NCI-H460 (cell line): ENCODE results near the gene CNTFR. TPM values are rescaled to one million over a fixed set of nuclear protein-coding genes. Genes with fewer than 3 reads are reported as not detected.
A peak's percentile ranks its signal among the peaks of the same experiment; 100 is the strongest.

Experiments
- DNase-seq: peaks from one replicate; pipeline ENCODE4 v3.0.0-alpha.2; 2016; ENCODE audit warnings: low read depth; ENCODE audit errors: extremely low read depth
- total RNA-seq: library from RNA; depleted of rRNA; stranded (reverse); fragments of >200 nt; shearing (Covaris generic); gene quantifications from 2 replicates; pipeline ENCODE4 v1.2.3, GENCODE V29; 2014

CNTFR gene
- total RNA-seq, 1 experiment from 2014 or later, result not detected

DNA sequence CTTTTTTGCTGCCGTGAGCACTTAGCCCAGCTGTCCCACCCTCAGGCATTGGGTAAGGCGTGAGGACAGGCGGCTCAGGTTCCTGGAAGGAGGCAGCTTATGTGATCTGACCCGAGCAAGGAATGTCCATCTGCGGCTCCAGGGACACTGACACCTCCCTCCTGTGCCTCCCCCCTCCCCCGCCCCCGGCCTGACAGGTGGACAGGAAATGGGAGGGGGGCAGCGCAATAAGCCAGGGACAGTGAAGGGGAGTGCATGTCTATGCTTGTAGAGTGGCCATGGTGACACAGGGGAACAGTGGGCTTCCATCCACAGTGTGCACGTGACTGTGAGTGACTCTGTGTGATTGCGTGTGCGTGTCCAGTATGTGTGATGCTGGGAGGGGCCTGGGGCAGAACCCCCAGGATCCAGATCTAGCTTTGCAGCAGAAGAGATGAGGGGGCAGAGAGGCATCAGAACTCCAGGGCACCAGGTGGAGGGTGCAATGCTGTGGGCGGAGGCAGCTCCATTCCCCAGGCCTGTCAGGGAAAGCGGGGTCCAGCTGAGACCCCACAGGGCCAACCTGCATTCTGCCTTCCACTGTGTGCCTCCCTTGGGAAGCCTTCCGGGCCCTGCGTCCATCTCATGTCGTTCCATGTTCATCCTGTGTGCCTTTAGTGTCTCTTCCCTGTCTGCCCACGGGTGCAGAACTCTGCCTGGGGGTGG lies 30.5 kb downstream of the CNTFR start:
- DNase-seq, result no peak

DNA sequence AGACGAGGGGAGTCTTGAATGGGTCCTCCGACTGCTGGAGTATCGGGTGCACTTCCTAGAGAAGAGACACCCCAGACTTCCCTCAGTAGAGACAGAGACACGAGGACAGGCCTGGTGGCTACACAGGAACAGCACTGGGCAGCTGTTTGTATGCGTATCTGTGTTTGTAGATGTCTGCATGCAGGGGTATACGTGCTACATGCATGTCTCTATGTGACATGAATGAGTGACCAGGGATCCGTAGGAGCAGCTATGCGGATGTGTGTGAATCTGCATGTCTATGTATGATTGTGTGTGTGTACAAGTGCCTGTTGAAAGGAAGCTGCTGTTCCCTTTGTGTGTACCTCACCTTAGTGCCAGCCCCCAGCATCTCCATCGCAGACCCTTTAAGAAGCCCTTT lies 31.2 kb downstream of the CNTFR start:
- DNase-seq, result no peak

DNA sequence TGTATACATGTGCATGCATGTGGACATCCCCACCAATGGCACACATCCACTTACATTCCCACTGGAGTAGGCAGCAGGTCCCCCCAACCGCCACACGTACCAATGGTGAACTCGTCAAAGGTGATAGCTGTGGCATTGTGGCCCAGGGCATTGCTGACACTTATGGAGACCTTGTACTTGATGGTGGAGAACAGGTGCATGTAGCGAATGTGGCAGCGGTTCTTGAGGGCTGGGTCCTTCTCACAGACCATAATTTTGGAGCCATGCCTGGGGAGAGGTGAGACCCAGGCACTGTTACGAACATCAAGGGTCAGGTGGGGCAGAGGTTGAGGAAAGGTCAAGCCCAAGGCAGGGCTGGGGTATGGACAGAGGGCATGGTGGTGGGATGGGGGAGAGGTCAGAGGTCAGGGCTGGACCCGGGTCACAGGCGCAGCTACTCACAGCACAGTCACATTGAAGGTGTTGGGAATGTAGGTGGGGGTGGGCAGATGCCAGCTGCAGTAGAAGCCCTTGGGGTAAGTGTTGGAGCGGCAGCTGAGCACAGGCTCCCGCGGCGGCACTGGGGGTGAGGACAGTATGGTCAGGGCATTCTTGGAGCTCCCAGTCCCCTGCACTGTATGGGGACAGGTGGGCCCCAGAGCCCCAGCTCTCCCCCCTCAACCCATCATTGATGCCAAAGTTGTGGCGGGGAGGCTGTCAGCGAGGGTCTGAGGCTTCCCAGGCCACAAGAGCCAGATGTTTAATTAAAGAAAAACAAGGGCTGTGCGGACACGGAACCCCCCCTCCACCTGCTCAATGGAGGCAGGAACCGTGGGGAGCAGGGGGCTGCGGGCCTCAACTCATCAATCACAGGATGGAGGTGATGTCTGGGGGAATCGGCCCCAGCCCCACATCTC lies 31.9 kb downstream of the CNTFR start:
- DNase-seq, result no peak

DNA sequence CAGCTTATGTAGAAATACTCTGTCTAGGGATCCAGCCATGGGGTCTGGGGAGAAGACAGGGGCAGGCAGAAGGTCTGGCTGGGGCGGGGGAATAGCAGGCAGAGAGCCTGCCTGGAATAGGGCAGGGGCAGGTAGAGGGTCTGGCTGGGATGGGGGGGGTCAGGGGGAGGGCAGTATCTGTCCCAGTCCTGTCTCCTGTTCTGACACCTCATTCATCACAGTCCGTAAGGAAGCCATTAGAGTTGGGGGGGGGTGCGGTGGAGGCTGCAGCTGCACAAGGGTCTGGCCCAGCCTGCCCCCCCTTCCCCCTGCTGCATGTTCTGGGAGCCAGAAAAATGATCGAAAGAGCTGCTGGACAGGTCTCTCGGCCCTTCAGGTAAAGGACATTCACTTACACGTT lies 32.6 kb downstream of the CNTFR start:
- no peak for DNase-seq

DNA sequence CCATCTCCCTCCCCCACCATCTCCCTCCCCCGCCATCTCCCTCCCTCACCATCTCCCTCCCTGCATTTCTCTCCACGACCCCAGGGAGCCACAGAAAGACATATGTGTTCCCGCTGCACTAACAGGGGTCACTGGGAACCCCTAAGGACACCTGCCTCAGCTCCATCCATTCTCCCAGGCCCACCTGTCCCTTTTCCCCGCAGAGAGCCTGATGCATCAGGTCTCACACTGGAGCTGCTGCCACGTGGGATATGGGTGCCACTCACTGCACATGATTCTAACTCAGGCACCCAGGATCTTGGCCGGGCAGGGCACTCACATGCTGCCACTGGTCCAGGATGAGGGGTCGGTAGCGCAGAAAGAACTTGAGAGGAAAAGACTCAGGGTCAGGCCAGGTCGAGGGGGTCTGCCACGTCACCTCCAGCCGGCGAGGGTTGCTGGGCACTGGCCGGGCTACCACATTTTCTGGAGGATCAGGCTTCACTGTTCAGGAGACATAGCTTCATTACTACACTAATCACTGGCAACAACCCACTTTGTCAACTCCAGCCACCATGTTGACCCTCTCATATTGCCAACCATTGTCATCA lies 33.5 kb downstream of the CNTFR start:
- DNase-seq, result no peak

DNA sequence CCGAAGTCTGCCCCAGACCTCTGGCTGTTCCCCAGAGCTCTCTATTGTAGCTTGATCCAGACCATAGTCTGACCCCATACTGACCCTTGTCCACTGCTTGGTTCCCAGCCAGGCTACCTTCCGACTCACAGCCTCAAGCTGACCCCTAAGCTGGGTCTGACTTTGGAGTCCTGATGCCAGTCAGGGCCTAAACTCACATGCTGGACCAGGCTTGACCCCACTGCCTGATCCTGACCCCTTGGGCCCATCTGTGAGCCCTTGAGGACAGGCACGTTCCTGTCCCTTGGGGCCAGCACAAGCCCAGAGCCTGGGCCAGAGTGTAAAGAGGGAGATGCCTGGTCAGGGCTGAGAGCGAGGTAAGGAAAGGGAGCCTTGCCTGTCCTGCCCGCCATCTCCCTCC lies 34.0 kb downstream of the CNTFR start:
- no peak for DNase-seq

DNA sequence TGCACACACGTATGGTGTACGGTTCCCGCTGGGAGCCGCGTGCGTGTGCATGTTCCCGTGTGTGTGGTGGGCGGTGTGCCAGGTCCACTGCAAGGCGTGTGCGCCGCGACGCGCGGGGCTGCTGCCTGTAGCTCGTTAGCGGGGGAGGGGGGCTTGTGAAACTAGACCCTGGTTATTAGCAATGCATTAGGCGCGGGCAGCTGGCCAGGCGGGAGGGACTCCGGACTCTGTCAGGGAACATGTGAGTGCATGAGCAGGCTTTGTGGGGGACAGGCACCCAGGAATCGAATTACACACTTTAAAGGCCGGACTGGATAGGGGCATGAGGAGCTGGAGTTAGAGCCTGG lies 34.5 kb downstream of the CNTFR start:
- no peak for DNase-seq

DNA sequence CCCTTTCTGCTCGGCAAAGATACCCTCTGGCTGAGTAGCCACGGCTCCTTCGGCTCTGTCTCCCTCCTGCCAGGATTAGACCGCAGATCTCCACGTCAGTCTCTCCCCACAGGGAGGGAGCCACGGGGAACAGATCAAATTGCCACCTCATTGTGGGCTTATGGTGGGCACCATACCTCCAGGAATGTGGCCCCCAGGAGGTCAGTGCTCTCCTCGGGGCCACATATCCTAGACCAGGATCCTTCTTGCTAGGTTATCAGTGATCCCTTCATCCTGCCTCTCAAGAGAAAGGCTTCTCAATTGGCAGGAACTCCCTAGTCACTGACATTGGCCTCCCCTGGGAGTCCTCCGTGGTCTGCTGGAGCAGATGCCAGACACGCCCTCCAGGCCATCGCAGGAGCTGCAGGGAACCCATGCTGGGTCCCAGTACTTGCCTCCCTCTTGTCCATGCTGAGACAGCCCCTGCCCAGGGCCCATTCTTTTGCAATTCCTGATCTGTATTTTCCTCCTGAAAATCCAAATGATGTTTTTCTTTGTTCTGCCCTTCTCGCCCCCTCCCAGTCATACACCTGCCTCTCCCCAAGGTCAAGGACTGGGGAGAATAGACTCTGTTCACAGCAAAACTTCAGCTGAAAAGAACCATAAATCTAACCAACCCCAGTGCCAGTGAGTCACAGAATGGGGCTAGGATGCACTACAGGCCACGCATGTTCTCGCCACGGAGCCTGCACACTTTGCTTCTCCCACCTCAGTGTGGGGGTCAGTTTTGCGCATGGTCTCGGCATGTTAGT lies 35.1 kb downstream of the CNTFR start:
- no peak for DNase-seq

DNA sequence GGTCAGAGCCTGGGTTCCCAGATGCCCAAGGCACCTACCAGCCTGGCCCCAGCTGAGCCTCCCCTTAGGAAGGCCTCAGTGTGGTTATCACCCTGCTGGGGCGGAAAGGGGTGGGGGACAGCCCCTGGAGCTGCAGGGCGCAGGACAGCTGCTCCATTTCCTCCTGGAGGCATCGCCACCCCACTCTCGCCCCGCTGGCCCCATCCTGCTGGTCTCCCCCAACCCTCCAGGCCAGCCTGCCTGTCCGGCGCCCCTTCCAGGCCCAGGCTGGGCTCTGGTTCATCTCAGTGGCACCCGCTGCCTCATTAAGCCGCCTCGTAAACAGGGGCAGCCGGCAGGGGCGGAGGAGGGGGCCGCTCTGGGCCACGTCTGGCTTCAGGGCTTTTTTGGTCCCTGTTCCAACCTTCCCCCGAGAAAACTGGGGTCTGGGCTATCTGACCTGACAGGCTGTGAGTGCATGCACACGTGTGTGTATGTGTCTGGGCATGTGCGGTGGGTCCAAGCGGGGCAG lies 36.0 kb downstream of the CNTFR start:
- DNase-seq, result no peak

DNA sequence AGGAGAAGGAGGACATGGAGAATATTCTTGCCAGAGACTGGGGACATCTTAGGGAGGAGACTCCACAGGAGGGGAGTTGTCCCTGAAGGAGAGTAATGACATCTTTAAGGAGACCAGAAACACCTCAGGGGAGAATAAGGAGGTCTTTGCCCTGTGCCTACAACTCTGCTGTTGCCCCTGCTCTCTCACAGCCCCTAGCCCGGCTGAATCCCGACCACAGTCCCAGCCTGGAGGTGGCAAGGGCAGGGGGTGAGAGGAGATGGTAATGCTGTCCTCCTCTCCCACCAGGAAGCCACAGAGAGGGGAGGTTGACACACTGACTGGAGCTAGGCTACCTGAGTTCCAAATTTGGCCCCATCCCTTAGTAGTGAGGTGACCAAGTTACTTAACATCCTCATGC lies 36.5 kb downstream of the CNTFR start:
- DNase-seq, result no peak

DNA sequence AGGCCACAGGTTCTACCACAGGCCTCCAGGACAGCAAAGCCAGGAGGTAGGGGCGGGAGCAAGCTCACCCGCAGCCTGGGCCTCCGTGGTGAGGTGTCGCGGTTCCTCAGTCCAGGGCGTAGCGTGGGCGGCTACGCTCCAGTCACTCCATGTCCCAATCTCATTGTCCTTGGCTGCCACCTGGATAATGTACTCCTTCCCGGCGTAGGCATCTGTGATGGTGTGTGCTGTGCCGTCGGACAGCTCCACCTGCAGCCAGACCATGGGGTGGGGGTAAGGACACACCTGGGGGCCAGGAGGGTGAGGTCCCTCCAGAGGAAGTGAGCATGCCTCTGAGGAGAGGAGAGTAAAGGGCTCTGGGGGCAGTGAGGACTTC lies 36.9 kb downstream of the CNTFR start:
- DNase-seq, result no peak

DNA sequence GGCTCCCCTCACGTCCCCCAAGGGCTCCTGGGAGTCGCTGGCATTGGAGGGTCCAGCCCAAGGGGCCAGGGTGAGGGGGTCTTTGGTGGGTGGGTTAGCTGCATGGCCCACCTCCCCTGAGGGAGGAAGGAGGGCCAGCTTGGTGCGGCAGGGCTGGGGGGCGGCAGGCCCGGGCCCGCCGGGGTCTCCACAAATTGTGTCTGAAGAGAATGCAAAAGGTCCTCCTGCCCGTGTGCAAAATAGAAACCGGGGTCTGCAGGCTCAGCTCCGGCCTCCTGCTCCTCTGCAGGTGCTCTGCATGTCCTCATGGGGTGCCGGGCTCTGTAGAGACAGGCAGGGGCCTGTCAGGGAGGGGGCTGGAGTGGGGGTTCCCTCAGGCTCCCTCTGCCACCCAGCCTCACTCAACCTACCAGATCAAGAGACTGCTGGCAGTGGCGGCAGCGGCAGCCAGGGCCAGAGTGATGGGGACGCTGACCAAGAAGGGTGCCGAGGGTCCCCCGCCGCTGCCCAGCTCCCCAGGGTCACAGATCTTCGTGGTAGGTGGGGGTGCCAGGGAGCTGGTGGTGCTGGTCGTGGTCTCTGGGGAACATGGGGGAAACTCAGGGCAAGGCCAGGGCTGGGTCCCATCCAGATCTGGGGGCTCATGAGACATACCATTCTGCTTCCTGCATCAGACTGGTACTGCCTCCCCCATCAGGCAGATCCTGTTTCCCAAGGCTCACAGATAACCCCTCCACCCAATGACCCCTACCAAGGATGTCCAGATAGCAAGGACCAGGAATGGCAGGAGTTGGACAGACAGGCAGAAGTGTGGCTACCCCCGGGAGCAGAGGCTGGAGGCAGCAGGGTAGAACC lies 37.5 kb downstream of the CNTFR start:
- DNase-seq, result no peak

DNA sequence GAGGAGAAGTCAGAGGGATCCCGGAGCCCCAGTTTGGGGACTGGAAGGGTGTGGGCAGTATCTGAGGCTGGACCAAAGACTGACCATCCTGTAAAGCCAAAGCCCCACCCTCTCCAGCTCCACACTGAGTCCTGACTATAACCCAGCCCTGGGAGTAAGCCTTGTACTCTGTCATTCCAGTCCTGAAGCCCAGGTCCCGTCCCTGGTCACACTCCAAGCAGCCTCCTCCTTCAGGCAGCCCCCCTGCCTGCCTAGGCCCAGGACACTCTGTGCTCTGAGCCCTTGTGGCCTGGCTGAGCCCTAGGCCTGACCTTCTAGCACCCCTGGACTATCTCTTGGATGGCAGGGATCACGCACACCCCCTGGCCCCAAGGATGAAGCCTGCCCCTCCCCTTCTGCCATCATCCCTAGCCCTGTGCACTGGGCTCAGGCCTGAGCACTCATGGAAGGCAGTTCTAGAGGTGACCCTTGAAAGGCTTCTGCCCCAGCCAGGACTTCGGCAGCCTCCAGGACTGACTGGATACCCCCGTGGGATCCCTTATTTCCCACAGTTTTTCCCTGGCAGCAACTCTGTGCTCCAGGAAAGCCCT lies 38.7 kb downstream of the CNTFR start:
- DNase-seq, result no peak

DNA sequence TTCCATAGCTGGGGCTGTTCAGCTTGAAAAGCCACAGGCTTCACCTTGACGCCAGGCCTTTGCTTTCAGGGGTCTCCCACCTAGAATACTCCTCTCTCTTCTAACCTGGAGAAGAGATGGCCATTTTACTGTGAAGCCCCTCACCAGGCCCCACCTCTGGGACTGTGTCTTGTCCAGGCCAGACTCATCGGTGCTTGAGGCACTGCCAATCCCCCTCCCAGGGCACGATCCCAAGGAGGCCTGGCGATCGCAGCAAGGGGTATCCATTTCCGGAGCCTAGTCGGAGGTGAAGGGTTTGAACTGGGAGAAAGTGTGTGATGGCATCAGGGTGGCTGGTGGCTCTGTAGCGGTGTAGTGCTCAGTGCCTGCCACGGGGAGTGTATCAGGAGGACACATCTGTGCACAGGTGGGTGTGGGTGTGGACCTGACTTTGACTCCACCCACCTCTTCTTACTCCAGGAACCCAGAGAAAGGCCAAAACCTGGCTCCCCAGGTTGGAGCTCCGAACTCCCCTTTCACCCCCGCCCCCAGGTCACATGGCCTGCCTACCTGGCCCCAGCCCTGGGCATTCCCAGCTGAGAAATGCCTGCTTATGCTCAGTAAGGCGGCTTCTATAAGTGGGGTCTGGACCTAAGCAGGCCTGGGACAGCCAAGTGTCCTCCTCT lies 39.4 kb downstream of the CNTFR start:
- DNase-seq, result no peak

DNA sequence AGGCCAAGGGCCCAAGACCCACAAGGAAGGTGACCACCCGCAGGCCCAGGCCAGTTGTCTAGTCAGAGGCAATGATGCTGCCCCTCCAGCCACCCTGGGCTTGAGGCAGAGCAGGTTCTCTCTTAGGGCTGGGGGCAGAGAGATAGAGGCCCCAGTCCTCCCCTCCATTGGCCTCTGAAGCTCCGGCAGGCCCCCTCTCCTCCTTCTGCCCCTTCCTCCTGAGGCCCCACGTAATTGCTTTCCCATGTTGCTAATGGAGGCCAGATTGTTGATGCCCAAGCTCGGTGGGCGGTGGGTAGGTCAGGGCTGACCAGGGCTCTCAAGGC lies 40.2 kb downstream of the CNTFR start:
- DNase-seq, result no peak

DNA sequence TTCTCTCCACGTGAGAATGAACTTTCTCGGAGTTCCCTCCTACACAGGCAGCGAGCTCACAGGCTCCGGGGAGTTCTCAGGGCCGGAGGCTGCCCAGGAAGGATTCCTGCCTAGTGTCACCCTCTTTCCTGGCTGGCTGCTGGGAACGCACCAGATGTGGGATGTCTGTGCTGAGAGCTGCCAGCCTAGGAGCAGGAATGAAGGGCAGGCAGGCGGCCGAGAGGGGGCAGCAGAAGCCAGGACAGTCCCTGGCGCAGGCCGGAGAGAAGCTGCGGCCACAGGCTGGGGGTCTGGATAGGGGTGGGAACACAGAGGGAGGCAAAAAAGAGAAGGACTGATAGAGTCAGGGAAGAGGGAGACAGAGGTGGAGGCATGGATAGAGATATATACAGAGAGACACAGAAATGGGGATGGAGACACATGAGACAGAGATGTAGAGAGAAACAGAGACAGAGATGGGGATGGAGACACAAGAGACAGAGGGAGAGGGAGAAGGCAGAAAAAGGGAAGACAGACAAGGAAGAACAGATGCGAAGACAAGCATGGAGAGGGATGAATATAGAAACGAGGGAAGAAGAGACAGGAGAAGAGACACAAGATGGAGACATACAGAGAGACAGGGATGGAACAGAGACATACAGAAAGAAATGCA lies 41.4 kb downstream of the CNTFR start:
- DNase-seq, result peak; percentile 43

DNA sequence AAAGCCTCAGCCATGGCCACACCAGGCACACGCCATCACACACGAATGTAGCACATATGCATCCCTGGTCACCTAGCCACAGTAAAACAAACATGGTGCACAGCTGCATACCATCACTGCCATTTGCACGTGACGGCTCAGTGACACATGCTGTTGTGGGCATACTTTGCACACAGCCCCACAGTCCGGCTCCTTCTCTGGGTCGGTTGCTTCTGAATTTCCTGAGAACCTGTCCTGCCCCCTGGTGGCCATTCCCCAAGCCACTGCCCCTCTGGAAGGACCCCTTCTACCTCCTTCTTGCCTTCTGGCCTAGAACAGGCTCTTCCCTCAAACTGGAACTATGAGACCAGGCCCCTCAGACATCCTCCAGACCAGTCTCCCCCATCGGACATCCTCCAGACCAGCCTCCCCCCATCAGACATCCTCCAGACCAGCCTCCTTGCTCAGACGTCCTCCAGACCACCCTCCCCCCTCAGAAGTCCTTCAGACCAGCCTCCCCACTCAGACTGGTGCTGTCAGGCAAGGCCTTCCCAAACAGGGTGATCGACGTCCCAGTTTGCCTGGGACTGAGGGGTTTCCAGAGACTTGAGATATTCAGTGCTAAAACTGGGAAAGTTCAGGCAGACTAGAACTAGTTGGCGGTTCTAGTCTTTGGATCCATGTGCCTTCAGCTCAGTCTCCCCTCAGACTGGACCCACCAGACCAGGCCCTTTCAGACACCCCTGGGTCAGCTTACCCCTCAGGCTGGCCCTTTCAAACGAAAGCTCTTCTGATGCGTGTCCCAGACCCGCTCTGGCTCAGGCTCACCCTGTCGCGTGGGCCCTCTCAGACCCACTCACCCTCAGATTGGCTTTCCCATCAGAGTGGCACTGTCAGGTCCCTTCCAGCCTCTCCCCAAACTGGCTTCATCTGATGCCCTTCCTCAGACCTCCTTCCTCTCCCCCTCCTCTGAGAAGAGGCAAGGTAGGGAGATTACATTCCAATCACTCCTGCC lies 42.4 kb downstream of the CNTFR start:
- peak; percentile 33 for DNase-seq
